GM12873 (cell line): ENCODE results near the gene IL6ST.

ENCODE experiments used
- CTCF ChIP-seq: IDR thresholded peaks from 2 replicates; pipeline ENCODE4 v1.5.1; 2012; ENCODE audit warnings: low read depth, mild to moderate bottlenecking, moderate library complexity, low read length, control low read depth; ENCODE audit not compliant: insufficient read depth; ENCODE audit errors: missing control alignments

Gene IL6ST

GRCh38 chr5:55894135-55894534 lies 100.6 kb downstream of the IL6ST start:
- no peak for TF ChIP-seq CTCF

GRCh38 chr5:55892479-55892878 lies 102.3 kb downstream of the IL6ST start:
- TF ChIP-seq CTCF, result no peak

GRCh38 chr5:55888205-55888604 lies 106.6 kb downstream of the IL6ST start:
- no peak for TF ChIP-seq CTCF

- TF ChIP-seq CTCF, result no peak
These were observed 109.4 kb downstream of the IL6ST start for GRCh38 chr5:55885359-55885758.
